Iris pigment epithelial cell (primary cell): ENCODE measurements around the gene PKHD1.
A peak's percentile ranks its signal among the peaks of the same experiment; 100 is the strongest.

ENCODE experiments used
- DNase-seq: peaks from one replicate; pipeline ENCODE4 v3.0.0-alpha.2; 2011; ENCODE audit warnings: low read depth

PKHD1 gene

GRCh38 chr6:51678905-51679620, 408.4 kb downstream of the PKHD1 start:
- no peak for DNase-seq

GRCh38 chr6:51678274-51678673, 409.1 kb downstream of the PKHD1 start:
- DNase-seq, result no peak

- no peak for DNase-seq
Measured at GRCh38 chr6:51675922-51676275, 411.5 kb downstream of the PKHD1 start.

- no peak for DNase-seq
Measured at GRCh38 chr6:51675020-51675921, 412.1 kb downstream of the PKHD1 start.

GRCh38 chr6:51663525-51663924, 423.9 kb downstream of the PKHD1 start:
- no peak for DNase-seq

GRCh38 chr6:51660767-51661166, 426.6 kb downstream of the PKHD1 start:
- no peak for DNase-seq

- no peak for DNase-seq
Measured at GRCh38 chr6:51657491-51657890, 429.9 kb downstream of the PKHD1 start.

DNA sequence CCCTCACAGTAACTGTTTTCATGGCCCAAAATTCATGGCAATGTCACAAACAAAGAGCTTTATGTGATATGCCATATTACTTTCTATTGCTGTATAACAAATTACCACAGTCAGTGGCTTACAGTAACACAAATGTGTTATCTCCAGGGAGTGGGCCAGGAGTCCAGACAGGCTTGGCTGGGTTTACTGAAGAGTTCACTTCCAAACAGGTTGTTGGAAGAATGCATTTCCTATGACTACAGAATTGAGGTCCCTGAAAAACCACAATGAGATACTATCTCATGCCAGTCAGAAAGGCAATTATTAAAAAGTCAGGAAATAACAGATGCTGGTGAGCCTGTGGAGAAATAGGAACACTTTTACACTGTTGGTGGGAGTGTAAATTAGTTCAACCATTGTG, 431.9 kb downstream of the PKHD1 start:
- peak; percentile 0 for DNase-seq

- peak; percentile 5 for DNase-seq
Measured at GRCh38 chr6:51654647-51655046, 432.8 kb downstream of the PKHD1 start.

DNA sequence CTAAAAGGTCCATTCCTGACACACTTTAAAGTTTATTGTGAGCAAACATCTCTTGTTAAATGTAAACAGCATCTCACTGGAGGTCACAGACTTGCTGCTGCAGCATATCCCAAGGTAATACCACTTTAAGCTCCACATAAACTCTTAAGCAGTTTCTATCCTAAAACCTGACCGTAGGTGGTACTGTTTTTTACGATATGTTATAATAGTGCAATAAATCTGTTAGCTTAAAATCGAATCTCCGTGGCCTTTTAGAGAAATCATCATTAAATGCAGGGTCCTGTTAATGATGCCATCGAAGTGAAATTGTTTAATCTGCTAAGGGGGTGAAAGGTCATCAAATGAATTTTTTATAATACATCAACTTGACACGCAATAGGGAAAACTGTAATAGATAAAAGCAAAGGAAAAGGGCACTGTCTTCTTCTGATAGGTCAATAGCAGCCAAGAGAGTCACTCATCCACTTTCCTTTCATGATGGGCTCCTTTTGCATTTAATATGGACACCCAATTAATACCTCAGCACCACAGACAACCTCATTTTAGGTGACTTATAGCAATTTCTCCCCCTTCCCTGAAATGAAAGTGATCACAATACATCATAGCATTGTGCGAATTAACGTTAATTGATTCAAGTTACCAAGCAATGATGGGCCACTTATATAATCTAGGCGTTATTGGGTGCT, 436.1 kb downstream of the PKHD1 start:
- no peak for DNase-seq

GRCh38 chr6:51648774-51649173, 438.6 kb downstream of the PKHD1 start:
- DNase-seq, result no peak

GRCh38 chr6:51648236-51648635, 439.2 kb downstream of the PKHD1 start:
- no peak for DNase-seq

- no peak for DNase-seq
Measured at GRCh38 chr6:51644426-51644825, 443.0 kb downstream of the PKHD1 start.

DNA sequence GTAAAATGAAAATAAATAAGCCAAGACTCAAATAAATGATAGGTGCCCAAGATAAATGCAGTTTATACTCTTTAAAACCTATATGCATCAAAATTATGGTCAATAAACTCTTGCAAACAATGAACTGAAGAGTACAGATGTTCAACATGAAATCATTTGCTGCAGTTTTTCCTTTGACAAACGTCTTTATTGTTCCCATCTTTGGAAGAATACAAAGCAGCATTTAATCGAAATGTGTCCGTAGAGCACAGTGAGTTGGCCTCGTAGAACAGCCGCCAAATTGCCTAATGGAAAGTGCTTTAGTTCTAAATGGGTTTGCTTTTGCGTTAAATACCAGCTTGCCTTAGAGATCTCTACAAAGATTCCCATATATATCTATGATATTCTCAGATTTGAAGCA, 447.4 kb downstream of the PKHD1 start:
- DNase-seq, result no peak

- no peak for DNase-seq
Measured at GRCh38 chr6:51633424-51633823, 454.0 kb downstream of the PKHD1 start.

- no peak for DNase-seq
Measured at GRCh38 chr6:51630011-51630410, 457.4 kb downstream of the PKHD1 start.

GRCh38 chr6:51626391-51626790, 461.0 kb downstream of the PKHD1 start:
- no peak for DNase-seq

DNA sequence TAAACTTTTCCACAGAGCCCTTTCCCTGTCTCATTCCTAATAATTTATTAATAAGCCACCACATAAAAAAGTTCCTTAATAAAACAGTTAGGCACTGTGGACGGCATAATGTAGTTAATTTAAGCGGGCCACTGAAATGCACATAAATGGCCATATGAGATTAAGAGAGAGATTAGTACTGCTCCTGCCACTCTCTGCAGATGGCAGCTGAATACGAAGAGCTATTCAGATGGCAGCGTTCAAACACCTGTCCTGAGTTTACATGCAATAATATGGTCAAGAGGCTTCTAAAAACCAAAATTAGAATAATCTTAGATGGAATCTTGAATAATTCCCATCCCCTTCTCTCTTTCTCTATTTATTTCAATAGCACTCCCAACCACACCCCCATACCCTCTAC, 461.8 kb downstream of the PKHD1 start:
- DNase-seq, result no peak

DNA sequence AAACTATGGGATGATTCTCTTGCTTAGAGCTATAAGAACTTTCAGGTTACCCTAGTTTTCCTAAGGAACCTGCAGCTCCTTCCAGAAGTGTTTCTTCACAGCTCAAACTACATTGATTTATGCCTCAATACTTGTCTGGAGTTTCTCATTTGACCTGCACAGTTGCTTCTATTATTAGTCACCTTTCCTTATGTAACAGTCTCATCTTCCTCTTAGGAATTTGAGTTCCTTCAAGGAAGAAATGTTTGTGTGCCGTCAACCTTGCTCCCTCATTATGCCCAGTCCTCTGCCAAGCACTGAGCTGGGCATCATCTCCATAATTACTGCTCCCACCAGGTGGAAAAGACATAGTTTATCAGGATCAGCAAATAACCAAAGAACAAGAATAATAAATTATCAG, 466.4 kb downstream of the PKHD1 start:
- DNase-seq, result no peak

- DNase-seq, result no peak
Measured at GRCh38 chr6:51619042-51619799, 468.2 kb downstream of the PKHD1 start.

- peak; percentile 13 for DNase-seq
Measured at GRCh38 chr6:51618563-51618962, 468.9 kb downstream of the PKHD1 start.

- DNase-seq, result no peak
Measured at GRCh38 chr6:51617751-51618150, 469.7 kb downstream of the PKHD1 start.
